GM19372 (cell line): ENCODE data around the gene CDK18.

Experiments used
- ATAC-seq: cut with Tn5 transposase; IDR thresholded peaks from one replicate; pipeline ENCODE4 v1.9.1; 2021; ENCODE audit warnings: mild to moderate bottlenecking, low read depth, moderate library complexity; ENCODE audit not compliant: unreplicated experiment

The CDK18 gene

DNA sequence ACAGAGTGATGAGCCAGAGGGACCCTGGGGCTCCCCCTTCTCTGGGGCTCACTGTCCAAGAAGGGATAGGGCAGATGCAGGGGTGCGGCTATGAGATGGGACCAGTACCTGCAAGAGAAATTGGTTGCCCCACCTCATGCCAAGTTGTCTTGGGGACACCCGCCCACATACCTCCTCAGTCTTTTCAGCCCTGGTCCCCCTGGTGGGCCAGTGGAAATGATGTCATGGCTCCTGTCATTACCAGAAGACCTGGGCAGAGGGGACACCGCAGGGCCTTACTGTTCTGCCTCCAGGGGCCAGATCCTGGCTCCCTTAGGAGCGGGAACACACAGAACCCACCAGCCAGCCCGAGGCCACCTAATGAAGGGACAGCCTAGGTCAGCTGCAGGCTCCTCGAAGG lies 63.2 kb downstream of the CDK18 start:
- no peak for ATAC-seq

- no peak for ATAC-seq
Measured at GRCh38 chr1:205568135-205568468, 63.6 kb downstream of the CDK18 start.

DNA sequence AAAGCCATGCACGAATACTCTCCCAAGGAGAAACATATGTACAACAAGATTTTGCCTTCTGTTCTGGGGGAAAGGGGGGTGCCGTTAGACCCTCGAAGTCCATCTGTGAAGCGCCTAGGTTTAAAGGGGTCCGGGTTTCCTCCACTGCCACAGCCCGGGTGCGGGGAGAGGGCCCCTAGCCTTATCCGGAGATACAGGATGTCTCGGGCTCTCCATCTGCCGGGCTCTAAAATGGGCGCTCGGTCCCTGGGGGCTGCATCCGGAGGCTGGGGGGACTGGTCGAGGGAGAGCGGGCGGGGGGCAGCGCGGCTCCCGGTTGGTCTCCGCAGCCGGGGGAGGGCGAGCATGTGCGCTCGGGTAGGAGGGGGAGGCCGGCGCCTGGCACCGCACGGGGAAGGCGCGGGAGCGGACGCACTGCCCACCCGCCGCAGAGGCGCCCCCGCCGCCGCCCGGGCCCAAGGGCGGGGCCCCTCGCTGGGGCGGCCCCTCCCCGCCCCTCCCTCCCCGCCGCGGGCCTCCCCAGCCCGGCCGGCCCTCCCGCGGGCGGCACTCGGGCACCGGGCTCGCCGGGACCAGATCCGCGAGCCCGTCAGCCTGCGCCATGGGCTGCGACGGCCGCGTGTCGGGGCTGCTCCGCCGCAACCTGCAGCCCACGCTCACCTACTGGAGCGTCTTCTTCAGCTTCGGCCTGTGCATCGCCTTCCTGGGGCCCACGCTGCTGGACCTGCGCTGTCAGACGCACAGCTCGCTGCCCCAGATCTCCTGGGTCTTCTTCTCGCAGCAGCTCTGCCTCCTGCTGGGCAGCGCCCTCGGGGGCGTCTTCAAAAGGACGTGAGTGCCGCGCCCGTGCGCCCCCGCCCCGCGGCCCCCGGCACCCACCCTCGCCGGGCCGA lies 64.2 kb downstream of the CDK18 start:
- ATAC-seq, result no peak

- ATAC-seq, result no peak
Measured at GRCh38 chr1:205569411-205570172, 65.1 kb downstream of the CDK18 start.

GRCh38 chr1:205570173-205570501 lies 65.7 kb downstream of the CDK18 start:
- ATAC-seq, result no peak

DNA sequence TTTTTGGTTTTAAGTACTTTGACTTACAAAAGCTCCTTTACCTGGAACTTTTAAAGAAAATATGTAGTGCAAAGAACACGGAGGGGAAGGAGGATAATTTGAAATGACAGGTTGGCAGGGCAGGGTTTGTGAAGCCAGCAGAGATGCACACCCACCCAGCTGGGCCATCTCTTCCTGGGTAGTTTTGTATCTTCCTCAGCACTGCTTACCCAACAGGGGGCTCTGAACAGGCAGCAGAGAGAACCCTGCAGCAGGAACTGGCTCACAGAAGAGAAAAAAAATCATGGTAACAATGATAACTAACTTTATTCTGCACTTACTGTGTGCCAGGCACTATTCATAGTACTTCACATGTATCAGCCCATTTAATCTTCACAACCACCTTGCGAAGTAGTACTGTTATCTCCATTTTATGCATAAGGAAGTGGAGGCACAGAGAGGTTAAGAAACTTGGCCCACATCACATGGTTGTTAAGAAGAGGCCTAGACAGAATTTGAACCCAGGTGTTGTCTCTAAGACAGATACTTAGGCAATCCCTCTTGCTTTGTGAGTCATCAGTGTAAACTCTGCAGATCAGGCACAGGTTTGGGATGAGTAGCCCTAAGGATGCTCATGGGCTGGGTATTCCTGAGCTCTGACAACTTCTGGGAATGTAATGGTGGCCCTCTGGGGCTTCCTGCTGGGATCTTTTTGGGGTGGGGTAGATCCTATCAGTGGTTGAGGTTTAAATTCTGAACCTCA lies 66.5 kb downstream of the CDK18 start:
- ATAC-seq, result no peak

DNA sequence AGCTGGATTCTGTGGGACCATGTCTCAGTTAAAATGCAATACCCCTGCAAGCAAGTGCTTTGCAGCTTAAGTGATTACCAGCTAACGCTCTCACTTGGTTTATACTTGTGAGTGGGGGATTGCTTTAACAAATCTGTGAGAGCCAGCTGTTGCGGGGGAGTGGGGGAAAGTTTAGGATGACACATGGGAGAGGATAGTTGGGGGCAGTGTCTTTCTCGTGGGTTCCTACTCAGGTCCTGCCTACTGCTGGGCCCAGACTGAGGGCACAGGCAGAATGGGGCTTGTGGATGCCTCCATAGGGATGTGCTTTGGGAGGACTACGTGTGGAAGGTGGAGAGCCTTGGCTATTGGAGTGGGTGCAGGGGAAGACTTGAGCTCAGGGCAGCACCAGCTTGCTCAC lies 67.3 kb downstream of the CDK18 start:
- no peak for ATAC-seq

GRCh38 chr1:205572421-205572820 lies 68.0 kb downstream of the CDK18 start:
- ATAC-seq, result no peak

- ATAC-seq, result no peak
Measured at GRCh38 chr1:205575294-205575885, 70.9 kb downstream of the CDK18 start.

DNA sequence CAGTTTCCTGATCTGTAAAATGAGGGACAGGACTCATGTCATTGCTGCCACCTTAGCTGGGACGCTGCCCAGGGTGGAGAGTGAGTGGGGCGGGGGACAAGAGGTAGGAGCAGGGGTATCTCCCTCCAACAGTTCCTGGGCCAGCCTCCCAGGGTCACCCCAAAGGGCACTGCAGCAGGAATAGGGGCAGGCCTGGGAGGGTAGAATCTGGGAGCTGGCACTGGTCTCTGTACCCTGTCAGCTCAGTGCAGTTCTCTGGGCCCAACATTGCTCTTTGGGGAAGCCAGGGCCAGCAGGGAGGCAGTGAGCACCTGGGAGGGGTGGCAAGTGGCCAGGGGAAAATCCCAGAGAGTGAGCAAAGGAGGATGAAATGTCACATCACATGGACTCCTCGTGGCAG lies 71.5 kb downstream of the CDK18 start:
- no peak for ATAC-seq

GRCh38 chr1:205576805-205577761 lies 72.6 kb downstream of the CDK18 start:
- no peak for ATAC-seq

- no peak for ATAC-seq
Measured at GRCh38 chr1:205577874-205578658, 73.6 kb downstream of the CDK18 start.

- ATAC-seq, result no peak
Measured at GRCh38 chr1:205578780-205579571, 74.5 kb downstream of the CDK18 start.

DNA sequence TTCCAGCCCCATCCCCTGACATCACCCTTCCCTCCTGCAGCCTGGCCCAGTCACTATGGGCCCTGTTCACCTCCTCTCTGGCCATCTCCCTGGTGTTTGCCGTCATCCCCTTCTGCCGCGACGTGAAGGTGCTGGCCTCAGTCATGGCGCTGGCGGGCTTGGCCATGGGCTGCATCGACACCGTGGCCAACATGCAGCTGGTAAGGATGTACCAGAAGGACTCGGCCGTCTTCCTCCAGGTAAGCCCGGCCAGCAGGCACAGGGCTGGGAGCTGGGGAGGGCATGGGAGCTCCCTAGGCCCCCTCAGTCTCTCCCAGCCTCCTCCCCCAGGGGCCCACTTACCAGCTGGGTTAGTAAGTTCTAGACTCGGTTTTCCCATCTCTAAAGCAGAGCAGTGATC lies 75.2 kb downstream of the CDK18 start:
- no peak for ATAC-seq

GRCh38 chr1:205580140-205580922 lies 75.9 kb downstream of the CDK18 start:
- ATAC-seq, result no peak

DNA sequence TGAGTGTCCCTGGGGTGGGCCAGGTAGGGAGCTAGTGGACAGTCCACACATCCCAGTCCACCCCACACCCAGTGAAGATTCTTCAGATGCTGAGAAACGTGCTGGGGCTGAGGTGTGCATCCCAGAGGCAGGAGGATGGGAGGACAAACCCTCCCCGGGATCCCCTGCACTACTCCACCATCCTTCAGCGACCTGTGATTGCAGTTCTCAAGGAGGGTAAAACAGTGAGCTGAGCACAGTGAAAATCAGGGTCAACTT lies 76.4 kb downstream of the CDK18 start:
- ATAC-seq, result no peak

DNA sequence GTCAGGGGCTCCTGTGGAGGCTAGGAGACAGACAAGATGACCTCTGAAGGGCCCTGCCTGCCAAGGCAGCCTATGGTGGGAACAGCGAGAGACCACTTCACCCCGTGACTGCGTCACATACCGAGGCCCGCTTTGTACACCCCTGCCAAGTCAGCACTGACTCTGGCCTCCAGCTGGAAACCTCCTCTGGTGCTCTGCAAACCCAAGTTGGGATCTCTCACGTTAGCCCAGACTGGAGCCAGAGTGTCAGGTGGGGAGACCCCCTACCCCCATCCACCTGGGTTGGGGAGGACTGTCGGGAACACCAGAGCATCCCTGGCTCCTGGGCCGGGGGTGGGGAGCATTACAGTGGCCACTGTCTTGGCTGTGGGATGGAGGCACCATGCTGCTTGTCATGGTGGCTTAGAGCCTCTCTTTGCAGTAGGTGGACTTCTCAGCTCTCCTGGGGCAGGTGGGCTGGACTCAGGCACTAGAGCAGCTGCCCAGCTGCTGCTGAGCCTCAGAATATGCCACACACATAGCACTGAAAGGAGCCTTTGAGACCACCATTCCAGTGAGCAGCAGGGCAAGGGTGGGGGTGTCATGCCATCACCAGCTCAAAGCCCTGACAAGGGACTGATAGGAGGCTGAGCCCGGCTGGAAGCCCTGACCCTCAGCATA lies 77.0 kb downstream of the CDK18 start:
- ATAC-seq, result no peak
